Panc1 (cell line): ENCODE results near the gene ADAMTS13.

ENCODE experiments used
- POLR2AphosphoS5 ChIP-seq: IDR thresholded peaks from 2 replicates; pipeline ENCODE4 v1.6.1; 2012; ENCODE audit warnings: mild to moderate bottlenecking, low read depth, low read length, moderate library complexity
- TCF7L2 ChIP-seq: IDR thresholded peaks from 2 replicates; pipeline ENCODE4 v1.6.1; 2011; ENCODE audit warnings: mild to moderate bottlenecking, low read depth, low read length, inconsistent platforms
- TF ChIP-seq, protein P1 (sequence below): fragments of 450-650 bp; IDR thresholded peaks from 2 replicates; pipeline ENCODE4 v1.5.1; 2017; ENCODE audit warnings: mild to moderate bottlenecking
- TF ChIP-seq, protein P2 (sequence below), 2 experiments: IDR thresholded peaks; 2 replicates each; pipeline ENCODE4 v1.6.1; 2011 to 2012; ENCODE audit warnings: low read depth in 2 of 2, control low read depth in 1 of 2, low read length in 1 of 2, mild to moderate bottlenecking in 1 of 2, moderate library complexity in 1 of 2; ENCODE audit not compliant: insufficient read depth in 1 of 2

DNA sequence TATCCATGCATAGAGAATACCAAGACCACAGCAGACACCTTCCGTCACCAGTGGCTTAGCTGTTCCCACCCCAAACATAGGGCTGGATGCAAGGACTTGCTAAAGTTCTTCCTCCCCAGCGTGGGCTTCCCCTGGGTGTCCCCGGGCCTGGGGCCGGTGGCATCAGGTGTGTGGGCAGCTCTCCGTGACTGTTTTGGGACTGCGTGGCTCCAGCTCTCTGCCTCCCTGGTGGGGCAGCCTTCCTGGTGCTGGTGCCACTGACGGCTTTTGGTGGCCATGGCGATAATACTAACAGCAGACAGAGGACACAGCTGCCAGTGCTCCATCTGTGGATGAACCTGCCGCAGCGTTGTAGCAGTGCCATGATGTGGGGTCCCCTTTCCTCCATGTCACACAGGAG, 42.5 kb downstream of the ADAMTS13 start:
- TF ChIP-seq, protein P1, sequence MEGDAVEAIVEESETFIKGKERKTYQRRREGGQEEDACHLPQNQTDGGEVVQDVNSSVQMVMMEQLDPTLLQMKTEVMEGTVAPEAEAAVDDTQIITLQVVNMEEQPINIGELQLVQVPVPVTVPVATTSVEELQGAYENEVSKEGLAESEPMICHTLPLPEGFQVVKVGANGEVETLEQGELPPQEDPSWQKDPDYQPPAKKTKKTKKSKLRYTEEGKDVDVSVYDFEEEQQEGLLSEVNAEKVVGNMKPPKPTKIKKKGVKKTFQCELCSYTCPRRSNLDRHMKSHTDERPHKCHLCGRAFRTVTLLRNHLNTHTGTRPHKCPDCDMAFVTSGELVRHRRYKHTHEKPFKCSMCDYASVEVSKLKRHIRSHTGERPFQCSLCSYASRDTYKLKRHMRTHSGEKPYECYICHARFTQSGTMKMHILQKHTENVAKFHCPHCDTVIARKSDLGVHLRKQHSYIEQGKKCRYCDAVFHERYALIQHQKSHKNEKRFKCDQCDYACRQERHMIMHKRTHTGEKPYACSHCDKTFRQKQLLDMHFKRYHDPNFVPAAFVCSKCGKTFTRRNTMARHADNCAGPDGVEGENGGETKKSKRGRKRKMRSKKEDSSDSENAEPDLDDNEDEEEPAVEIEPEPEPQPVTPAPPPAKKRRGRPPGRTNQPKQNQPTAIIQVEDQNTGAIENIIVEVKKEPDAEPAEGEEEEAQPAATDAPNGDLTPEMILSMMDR = no peak
- TF ChIP-seq, protein P2, sequence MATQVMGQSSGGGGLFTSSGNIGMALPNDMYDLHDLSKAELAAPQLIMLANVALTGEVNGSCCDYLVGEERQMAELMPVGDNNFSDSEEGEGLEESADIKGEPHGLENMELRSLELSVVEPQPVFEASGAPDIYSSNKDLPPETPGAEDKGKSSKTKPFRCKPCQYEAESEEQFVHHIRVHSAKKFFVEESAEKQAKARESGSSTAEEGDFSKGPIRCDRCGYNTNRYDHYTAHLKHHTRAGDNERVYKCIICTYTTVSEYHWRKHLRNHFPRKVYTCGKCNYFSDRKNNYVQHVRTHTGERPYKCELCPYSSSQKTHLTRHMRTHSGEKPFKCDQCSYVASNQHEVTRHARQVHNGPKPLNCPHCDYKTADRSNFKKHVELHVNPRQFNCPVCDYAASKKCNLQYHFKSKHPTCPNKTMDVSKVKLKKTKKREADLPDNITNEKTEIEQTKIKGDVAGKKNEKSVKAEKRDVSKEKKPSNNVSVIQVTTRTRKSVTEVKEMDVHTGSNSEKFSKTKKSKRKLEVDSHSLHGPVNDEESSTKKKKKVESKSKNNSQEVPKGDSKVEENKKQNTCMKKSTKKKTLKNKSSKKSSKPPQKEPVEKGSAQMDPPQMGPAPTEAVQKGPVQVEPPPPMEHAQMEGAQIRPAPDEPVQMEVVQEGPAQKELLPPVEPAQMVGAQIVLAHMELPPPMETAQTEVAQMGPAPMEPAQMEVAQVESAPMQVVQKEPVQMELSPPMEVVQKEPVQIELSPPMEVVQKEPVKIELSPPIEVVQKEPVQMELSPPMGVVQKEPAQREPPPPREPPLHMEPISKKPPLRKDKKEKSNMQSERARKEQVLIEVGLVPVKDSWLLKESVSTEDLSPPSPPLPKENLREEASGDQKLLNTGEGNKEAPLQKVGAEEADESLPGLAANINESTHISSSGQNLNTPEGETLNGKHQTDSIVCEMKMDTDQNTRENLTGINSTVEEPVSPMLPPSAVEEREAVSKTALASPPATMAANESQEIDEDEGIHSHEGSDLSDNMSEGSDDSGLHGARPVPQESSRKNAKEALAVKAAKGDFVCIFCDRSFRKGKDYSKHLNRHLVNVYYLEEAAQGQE (IDR thresholded peaks at IDR 0.05; ENCODE audit: insufficient read depth in 1 of 2, low read depth in 2 of 2, low read length in 1 of 2) = no peak
- TF ChIP-seq POLR2AphosphoS5 (no peak), TCF7L2 (no peak)
